ENCODE measurements around the gene ZNF512B. TPM values are rescaled to one million over a fixed set of nuclear protein-coding genes. Genes with fewer than 3 reads are reported as not detected.
A peak's percentile ranks its signal among the peaks of the same experiment; 100 is the strongest.

Gene ZNF512B
- total and polyA plus RNA-seq, 2 donors (not counting 1 experiment from before 2014, with no cell fraction given) = 8.8 to 10.5 TPM

DNA sequence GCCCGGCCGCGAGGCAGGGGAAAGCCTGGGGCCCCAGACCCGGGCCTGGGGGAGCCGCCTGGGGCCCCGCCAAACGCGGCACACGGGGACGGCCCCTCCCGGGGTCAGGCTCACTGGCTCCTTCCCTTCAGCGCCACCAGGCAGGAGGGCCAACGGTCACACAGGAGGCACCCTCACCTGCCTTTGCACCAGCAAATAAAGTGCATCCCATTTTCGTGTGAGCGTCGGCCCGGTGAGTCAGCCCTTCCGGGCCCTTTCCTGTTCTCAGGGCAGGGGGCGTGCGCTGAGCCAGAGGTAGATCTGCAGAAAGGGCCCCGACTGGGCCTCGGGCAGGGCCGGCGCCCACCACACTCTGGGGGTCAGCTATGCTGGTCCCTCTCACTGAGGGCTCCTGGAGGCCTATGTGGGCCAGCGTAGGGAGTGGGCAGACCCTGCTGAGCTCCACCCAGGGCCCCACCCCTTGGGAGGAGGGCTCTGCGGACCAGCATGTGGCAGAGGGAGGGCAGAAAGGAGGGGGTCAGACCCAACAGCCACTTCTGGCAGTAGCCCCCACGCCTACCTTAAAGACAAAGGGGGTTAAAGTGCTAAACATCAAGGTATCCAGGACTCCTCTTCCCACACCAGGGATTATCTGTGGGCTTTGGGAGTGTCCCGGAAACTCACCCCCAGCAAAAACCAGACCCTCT, 12.6 kb downstream of the ZNF512B start:
- peak overlapping the region; percentile 90 for H3K4me3 Mint-ChIP-seq
- POLR2A ChIA-PET = interaction anchor here (0.8 to 2.0 kb wide), 5 partner anchors 17 to 143 kb away, joined by 3 to 9 read pairs (median 4); partner anchors contain the start of genes TCEA2 and TPD52L2
- peaks cover 30% of the 10 kb centered on the region for H3K4me1 Mint-ChIP-seq

More for the DNA sequence above, 12.6 kb downstream of the ZNF512B start:
- TF ChIP-seq EZH2 (IDR thresholded peaks at IDR 0.05; ENCODE audit: borderline replicate concordance, insufficient read depth, low read depth, low read length, poor library complexity, severe bottlenecking) = no peak
- TF ChIP-seq, protein P1, sequence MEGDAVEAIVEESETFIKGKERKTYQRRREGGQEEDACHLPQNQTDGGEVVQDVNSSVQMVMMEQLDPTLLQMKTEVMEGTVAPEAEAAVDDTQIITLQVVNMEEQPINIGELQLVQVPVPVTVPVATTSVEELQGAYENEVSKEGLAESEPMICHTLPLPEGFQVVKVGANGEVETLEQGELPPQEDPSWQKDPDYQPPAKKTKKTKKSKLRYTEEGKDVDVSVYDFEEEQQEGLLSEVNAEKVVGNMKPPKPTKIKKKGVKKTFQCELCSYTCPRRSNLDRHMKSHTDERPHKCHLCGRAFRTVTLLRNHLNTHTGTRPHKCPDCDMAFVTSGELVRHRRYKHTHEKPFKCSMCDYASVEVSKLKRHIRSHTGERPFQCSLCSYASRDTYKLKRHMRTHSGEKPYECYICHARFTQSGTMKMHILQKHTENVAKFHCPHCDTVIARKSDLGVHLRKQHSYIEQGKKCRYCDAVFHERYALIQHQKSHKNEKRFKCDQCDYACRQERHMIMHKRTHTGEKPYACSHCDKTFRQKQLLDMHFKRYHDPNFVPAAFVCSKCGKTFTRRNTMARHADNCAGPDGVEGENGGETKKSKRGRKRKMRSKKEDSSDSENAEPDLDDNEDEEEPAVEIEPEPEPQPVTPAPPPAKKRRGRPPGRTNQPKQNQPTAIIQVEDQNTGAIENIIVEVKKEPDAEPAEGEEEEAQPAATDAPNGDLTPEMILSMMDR (IDR thresholded peaks at IDR 0.05) = no peak
- Histone ChIP-seq H3K27me3 (replicated peaks in 1 of 4; ENCODE audit: control extremely low read depth in 1 of 4, control insufficient read depth in 3 of 4, insufficient read depth in 4 of 4, low read length in 3 of 4) (no peaks in the 10 kb centered on the region), H3K27ac (ENCODE audit: low read length in 2 of 2) (peak overlapping the region; percentile 44 to 48), H3K79me2 (ENCODE audit: control insufficient read depth, insufficient read depth, low read length) (peaks cover 40% of the 10 kb centered on the region), H3K9ac (ENCODE audit: low read length) (peak overlapping the region; percentile 49), H3K4me1 (ENCODE audit: control insufficient read depth in 2 of 2, insufficient read depth in 2 of 2, low read length in 2 of 2) (peaks cover 28 to 38% of the 10 kb centered on the region in 2 donors), H2AFZ (ENCODE audit: insufficient read depth, low read depth, low read length, poor library complexity, severe bottlenecking) (peak overlapping the region; percentile 74), H4K20me1 (ENCODE audit: control insufficient read depth, insufficient read depth, low read length, poor library complexity, severe bottlenecking) (peaks cover 37% of the 10 kb centered on the region), H3K36me3 (replicated peaks in 1 of 2; ENCODE audit: control extremely low read depth in 1 of 2, control insufficient read depth in 1 of 2, extremely low read depth in 1 of 2, insufficient read depth in 2 of 2, low read length in 1 of 2) (peaks cover 0 to under 1% of the 10 kb centered on the region in 2 experiments), H3K4me3 (ENCODE audit: control extremely low read depth in 1 of 5, extremely low read depth in 1 of 5, insufficient read depth in 1 of 5, low read depth in 2 of 5, low read length in 4 of 5) (peak overlapping the region; percentile 36 to 84 (median 66)), H3K4me2 (replicated peaks; ENCODE audit: low read depth, low read length, poor library complexity, severe bottlenecking) (peak overlapping the region; percentile 92), H3K9me3 (ENCODE audit: control extremely low read depth in 1 of 3, control insufficient read depth in 2 of 3, insufficient read depth in 1 of 3, low read length in 2 of 3) (no peaks in the 10 kb centered on the region)
- H3K9me3 Mint-ChIP-seq (ENCODE audit: insufficient read depth) = no peaks in the 10 kb centered on the region
- CTCF ChIA-PET = interaction anchor here (1.1 to 3.8 kb wide), 3 partner anchors 17 to 419 kb away, joined by 3 to 15 read pairs (median 7); partner anchors contain the start of gene PTK6
- no peaks in the 10 kb centered on the region for H3K27me3 Mint-ChIP-seq
- DNase-seq (peak; percentile 69), ATAC-seq (ENCODE audit: low read depth) (peak; percentile 16)
- WGBS (ENCODE audit: insufficient coverage) = 1% methylated on average over 26 of the region's 28 CpGs
- intact Hi-C loops (cut with micrococcal nuclease) = loop anchor here (2.0 to 5.0 kb wide), 3 partner anchors 120 to 436 kb away; partner anchors contain the start of genes PPDPF, PTK6 and RGS19
- peak overlapping the region; percentile 81 for H3K27ac Mint-ChIP-seq

Data from B cell (primary cell).